HCT116 (cell line): ENCODE measurements around the gene PLA2G15. TPM values are rescaled to one million over a fixed set of nuclear protein-coding genes. Genes with fewer than 3 reads are reported as not detected.

Experiments used
- ATAC-seq: fragments of 200-7000 bp; cut with Tn5 transposase; 2 replicates; pipeline ENCODE4 v1.9.1; 2020; ENCODE audit warnings: mild to moderate bottlenecking, moderate library complexity
- BruUV-seq: library from RNA; stranded (reverse); fragments of 400-500 nt; replicated peaks from 2 replicates; lab custom pipeline; 2021; lab: Mats Ljungman, UMichigan
- CTCF ChIA-PET: fragments of 300-600 bp; sonication (Branson Sonifier 250); formaldehyde crosslinking; loops from one replicate; lab custom pipeline; 2021; ENCODE audit warnings: antibody characterized with exemption; lab: Charles Lee
- POLR2A ChIA-PET: fragments of 300-600, 350-600 bp; sonication (Branson Sonifier 250); formaldehyde crosslinking; loops from one replicate; lab custom pipeline; 2021; ENCODE audit warnings: antibody characterized with exemption; lab: Charles Lee
- RAD21 ChIA-PET, 2 experiments: fragments of 300-600 bp; sonication (Branson Sonifier 250); formaldehyde crosslinking; loops; one replicate each; lab custom pipeline; 2023; ENCODE audit warnings: low total read pairs in 2 of 2; ENCODE audit not compliant: uncharacterized antibody in 2 of 2, unreplicated experiment in 2 of 2, low non-redundant PET in 1 of 2; lab: Charles Lee
- DNase-seq: peaks from one replicate; pipeline ENCODE4 v3.0.0-alpha.2; 2010; ENCODE audit warnings: low read depth, low spot score
- H2AFZ ChIP-seq: fragments of 200-600 bp; shearing (Covaris generic), sonication (generic); 2 replicates; pipeline ENCODE4 v1.6.1; 2017; ENCODE audit warnings: low read depth, mixed run types, mixed read lengths, antibody characterized with exemption, low read length; ENCODE audit not compliant: poor library complexity, severe bottlenecking
- H3K27ac ChIP-seq: 2 replicates; pipeline ENCODE4 v1.5.1; 2012; ENCODE audit warnings: low read depth, low read length
- H3K27me3 ChIP-seq: fragments of 200-600 bp; sonication (generic); 2 replicates; pipeline ENCODE4 v1.6.1; 2016; ENCODE audit warnings: mixed run types, low read length, mixed read lengths; ENCODE audit not compliant: insufficient read depth
- H3K36me3 ChIP-seq, 2 experiments: fragments of 200-500 bp in 1 of 2; fragments of 200-600 bp in 1 of 2; sonication (Bioruptor generic) in 1 of 2; sonication (generic) in 1 of 2; 2 replicates each; pipeline versions ENCODE4 v1.5.1 to v1.6.1; 2014 to 2016; ENCODE audit warnings: low read length in 2 of 2, inconsistent platforms in 1 of 2, mixed read lengths in 1 of 2, mixed run types in 1 of 2; ENCODE audit not compliant: insufficient read depth in 2 of 2, control insufficient read depth in 1 of 2
- H3K4me1 ChIP-seq, 2 experiments: fragments of 200-600 bp in 1 of 2; sonication (generic) in 1 of 2; 2 replicates each; pipeline versions ENCODE4 v1.5.1 to v1.6.1; 2012 to 2017; ENCODE audit warnings: low read length in 2 of 2, inconsistent platforms in 1 of 2, mild to moderate bottlenecking in 1 of 2, mixed read lengths in 1 of 2, mixed run types in 1 of 2, moderate library complexity in 1 of 2; ENCODE audit not compliant: insufficient read depth in 2 of 2, control insufficient read depth in 1 of 2
- H3K4me2 ChIP-seq: fragments of 200-600 bp; sonication (generic); 2 replicates; pipeline ENCODE4 v1.6.1; 2017; ENCODE audit warnings: mixed run types, low read length, mixed read lengths
- H3K4me3 ChIP-seq, 2 experiments: fragments of 200-600 bp in 1 of 2; sonication (generic) in 1 of 2; replicated peaks in 1 of 2; 2 replicates each; pipeline ENCODE4 v1.5.1; 2011 to 2016; ENCODE audit warnings: low read length in 2 of 2, control low read depth in 1 of 2, low read depth in 1 of 2, mild to moderate bottlenecking in 1 of 2, mixed read lengths in 1 of 2, mixed run types in 1 of 2
- H3K79me2 ChIP-seq: fragments of 200-600 bp; sonication (generic); 2 replicates; pipeline ENCODE4 v1.6.1; 2017; ENCODE audit warnings: mild to moderate bottlenecking, mixed run types, low read length, moderate library complexity, mixed read lengths; ENCODE audit not compliant: insufficient read depth
- H3K9ac ChIP-seq: fragments of 200-600 bp; sonication (generic); 2 replicates; pipeline ENCODE4 v1.6.1; 2016; ENCODE audit warnings: low read length, mixed read lengths
- H3K9me2 ChIP-seq: fragments of 200-600 bp; sonication (generic), shearing (Covaris generic); 2 replicates; pipeline ENCODE4 v1.6.1; 2017; ENCODE audit warnings: mixed run types, mild to moderate bottlenecking, moderate library complexity; ENCODE audit not compliant: insufficient read depth
- H3K9me3 ChIP-seq, 2 experiments: fragments of 200-500 bp in 1 of 2; fragments of 200-600 bp in 1 of 2; sonication (Bioruptor generic) in 1 of 2; sonication (generic) in 1 of 2; 2 replicates each; pipeline ENCODE4 v1.6.1; 2014 to 2017; ENCODE audit warnings: low read length in 2 of 2, mixed read lengths in 2 of 2, inconsistent platforms in 1 of 2, low read depth in 1 of 2, mild to moderate bottlenecking in 1 of 2, mixed run types in 1 of 2, moderate library complexity in 1 of 2; ENCODE audit not compliant: control insufficient read depth in 1 of 2, insufficient read depth in 1 of 2
- H4K20me1 ChIP-seq: fragments of 200-600 bp; sonication (generic), shearing (Covaris generic); 2 replicates; pipeline ENCODE4 v1.6.1; 2017; ENCODE audit warnings: mixed run types, mild to moderate bottlenecking, moderate library complexity; ENCODE audit not compliant: insufficient read depth
- CBX3 ChIP-seq: IDR thresholded peaks from 2 replicates; pipeline ENCODE4 v1.6.1; 2012; ENCODE audit warnings: low read depth
- CEBPB ChIP-seq: IDR thresholded peaks from 2 replicates; pipeline ENCODE4 v1.6.1; 2012; ENCODE audit warnings: low read depth
- EGR1 ChIP-seq: IDR thresholded peaks from 2 replicates; pipeline ENCODE4 v1.6.1; 2012; ENCODE audit warnings: low read depth
- EZH2 ChIP-seq: fragments of 200-600 bp; sonication (generic); IDR thresholded peaks from 2 replicates; pipeline ENCODE4 v1.6.1; 2017; ENCODE audit warnings: antibody characterized with exemption, mixed run types
- EZH2phosphoT487 ChIP-seq: fragments of 200-600 bp; IDR thresholded peaks from 2 replicates; pipeline ENCODE4 v1.6.1; 2018; ENCODE audit warnings: antibody characterized with exemption, borderline replicate concordance
- FOSL1 ChIP-seq: IDR thresholded peaks from 2 replicates; pipeline ENCODE4 v1.6.1; 2012; ENCODE audit warnings: low read depth
- JUND ChIP-seq: IDR thresholded peaks from 2 replicates; pipeline ENCODE4 v1.6.1; 2012
- POLR2A ChIP-seq: IDR thresholded peaks from 2 replicates; pipeline ENCODE4 v1.7.0; 2011; ENCODE audit warnings: borderline replicate concordance; ENCODE audit not compliant: insufficient read depth, insufficient read length; ENCODE audit errors: extremely low read depth
- POLR2AphosphoS5 ChIP-seq: IDR thresholded peaks from 2 replicates; pipeline ENCODE4 v1.6.1; 2011; ENCODE audit warnings: mild to moderate bottlenecking, low read depth, low read length, moderate library complexity
- RAD21 ChIP-seq: IDR thresholded peaks from 2 replicates; pipeline ENCODE4 v1.6.1; 2012; ENCODE audit warnings: low read depth, mild to moderate bottlenecking
- SIN3A ChIP-seq: IDR thresholded peaks from 2 replicates; pipeline ENCODE4 v1.6.1; 2012; ENCODE audit warnings: low read depth
- SP1 ChIP-seq: IDR thresholded peaks from 2 replicates; pipeline ENCODE4 v1.6.1; 2012; ENCODE audit warnings: low read depth
- SRF ChIP-seq: IDR thresholded peaks from 2 replicates; pipeline ENCODE4 v1.6.1; 2012; ENCODE audit warnings: low read depth
- YY1 ChIP-seq: IDR thresholded peaks from 2 replicates; pipeline ENCODE4 v1.6.1; 2011; ENCODE audit warnings: low read length, low read depth, moderate library complexity, mild to moderate bottlenecking; ENCODE audit not compliant: insufficient replicate concordance; ENCODE audit errors: extremely low read depth
- intact Hi-C: fragments of 100-400 bp; cut with micrococcal nuclease; formaldehyde crosslinking; loops from 2 replicates; pipeline ENCODE4 v1.10.0; 2022
- total RNA-seq: library from RNA; stranded (reverse); gene quantifications from one replicate; pipeline ENCODE4 v1.2.1, GENCODE V29; 2021; ENCODE audit not compliant: unreplicated experiment
- TF ChIP-seq, protein P1 (sequence below): IDR thresholded peaks from 2 replicates; pipeline ENCODE4 v1.6.1; 2011; ENCODE audit warnings: mild to moderate bottlenecking, low read length, moderate library complexity; ENCODE audit not compliant: insufficient replicate concordance; ENCODE audit errors: extremely low read depth
- TF ChIP-seq, protein P2 (sequence below), 3 experiments: fragments of 200-600 bp in 1 of 3; sonication (generic) in 1 of 3; IDR thresholded peaks in 2 of 3; conservative IDR thresholded peaks in 1 of 3; 2 replicates each; pipeline ENCODE4 v1.5.1; 2012 to 2017; ENCODE audit warnings: low read depth in 2 of 3, low read length in 2 of 3, antibody characterized with exemption in 1 of 3, borderline replicate concordance in 1 of 3, control low read depth in 1 of 3, mild to moderate bottlenecking in 1 of 3, mixed read lengths in 1 of 3, mixed run types in 1 of 3, moderate library complexity in 1 of 3; ENCODE audit not compliant: insufficient read depth in 1 of 3
- TF ChIP-seq, protein P3 (sequence below): IDR thresholded peaks from 2 replicates; pipeline ENCODE4 v1.6.1; 2012; ENCODE audit warnings: low read depth
- TF ChIP-seq, protein P4 (sequence below): IDR thresholded peaks from 2 replicates; pipeline ENCODE4 v1.6.1; 2012

The PLA2G15 gene
- total RNA-seq, 1 experiment from 2014 or later, result 7.5 TPM

DNA sequence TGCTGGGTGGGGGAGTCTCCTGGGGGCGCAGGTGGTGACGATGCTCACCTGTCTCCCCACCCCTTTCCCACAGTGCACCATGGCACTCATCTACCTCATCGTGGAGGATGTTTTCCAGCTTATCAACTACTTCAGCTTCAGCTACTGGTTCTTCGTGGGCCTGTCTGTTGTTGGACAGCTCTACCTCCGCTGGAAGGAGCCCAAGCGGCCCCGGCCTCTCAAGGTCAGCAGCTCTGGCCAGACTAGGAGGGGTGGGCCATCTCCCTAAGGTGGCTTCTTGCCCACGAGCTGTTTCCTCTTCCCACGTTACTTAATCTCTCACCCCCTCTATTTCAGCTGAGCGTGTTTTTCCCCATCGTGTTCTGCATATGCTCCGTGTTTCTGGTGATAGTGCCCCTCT lies 51.1 kb downstream of the PLA2G15 start:
- H3K36me3 ChIP-seq, result peaks cover 19 to 65% of the 10 kb centered on the region in 2 experiments
- CTCF ChIA-PET, result no interaction called here
- DNase-seq (no peak), ATAC-seq (no peak)
- H3K27me3 ChIP-seq, result no peaks in the 10 kb centered on the region
- no peaks in the 10 kb centered on the region for H3K9me2 ChIP-seq
- no peaks in the 10 kb centered on the region for H4K20me1 ChIP-seq
- no peak overlapping the region for H3K27ac ChIP-seq
- H3K4me1 ChIP-seq, result no peaks in the 10 kb centered on the region
- H3K4me2 ChIP-seq, result no peak overlapping the region
- H3K9me3 ChIP-seq, result no peaks in the 10 kb centered on the region
- H3K9ac ChIP-seq, result no peak overlapping the region
- H2AFZ ChIP-seq, result no peak overlapping the region
- POLR2A ChIA-PET, result no interaction called here
- no peak overlapping the region for H3K4me3 ChIP-seq
- BruUV-seq, result no TSS peak
- RAD21 ChIA-PET, result no interaction called here
- peaks cover 7% of the 10 kb centered on the region; the same call in 1 of the 2 replicates for H3K79me2 ChIP-seq
- intact Hi-C loops, result no loop called here
- TF ChIP-seq POLR2AphosphoS5 (no peak), CBX3 (no peak), EZH2phosphoT487 (no peak), SIN3A (no peak), EZH2 (no peak), CEBPB (no peak), SRF (no peak), SP1 (no peak), EGR1 (no peak), POLR2A (no peak), FOSL1 (no peak), RAD21 (no peak), JUND (no peak), YY1 (no peak)
- TF ChIP-seq, protein P1, sequence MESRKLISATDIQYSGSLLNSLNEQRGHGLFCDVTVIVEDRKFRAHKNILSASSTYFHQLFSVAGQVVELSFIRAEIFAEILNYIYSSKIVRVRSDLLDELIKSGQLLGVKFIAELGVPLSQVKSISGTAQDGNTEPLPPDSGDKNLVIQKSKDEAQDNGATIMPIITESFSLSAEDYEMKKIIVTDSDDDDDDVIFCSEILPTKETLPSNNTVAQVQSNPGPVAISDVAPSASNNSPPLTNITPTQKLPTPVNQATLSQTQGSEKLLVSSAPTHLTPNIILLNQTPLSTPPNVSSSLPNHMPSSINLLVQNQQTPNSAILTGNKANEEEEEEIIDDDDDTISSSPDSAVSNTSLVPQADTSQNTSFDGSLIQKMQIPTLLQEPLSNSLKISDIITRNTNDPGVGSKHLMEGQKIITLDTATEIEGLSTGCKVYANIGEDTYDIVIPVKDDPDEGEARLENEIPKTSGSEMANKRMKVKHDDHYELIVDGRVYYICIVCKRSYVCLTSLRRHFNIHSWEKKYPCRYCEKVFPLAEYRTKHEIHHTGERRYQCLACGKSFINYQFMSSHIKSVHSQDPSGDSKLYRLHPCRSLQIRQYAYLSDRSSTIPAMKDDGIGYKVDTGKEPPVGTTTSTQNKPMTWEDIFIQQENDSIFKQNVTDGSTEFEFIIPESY, result no peak
- TF ChIP-seq, protein P2, sequence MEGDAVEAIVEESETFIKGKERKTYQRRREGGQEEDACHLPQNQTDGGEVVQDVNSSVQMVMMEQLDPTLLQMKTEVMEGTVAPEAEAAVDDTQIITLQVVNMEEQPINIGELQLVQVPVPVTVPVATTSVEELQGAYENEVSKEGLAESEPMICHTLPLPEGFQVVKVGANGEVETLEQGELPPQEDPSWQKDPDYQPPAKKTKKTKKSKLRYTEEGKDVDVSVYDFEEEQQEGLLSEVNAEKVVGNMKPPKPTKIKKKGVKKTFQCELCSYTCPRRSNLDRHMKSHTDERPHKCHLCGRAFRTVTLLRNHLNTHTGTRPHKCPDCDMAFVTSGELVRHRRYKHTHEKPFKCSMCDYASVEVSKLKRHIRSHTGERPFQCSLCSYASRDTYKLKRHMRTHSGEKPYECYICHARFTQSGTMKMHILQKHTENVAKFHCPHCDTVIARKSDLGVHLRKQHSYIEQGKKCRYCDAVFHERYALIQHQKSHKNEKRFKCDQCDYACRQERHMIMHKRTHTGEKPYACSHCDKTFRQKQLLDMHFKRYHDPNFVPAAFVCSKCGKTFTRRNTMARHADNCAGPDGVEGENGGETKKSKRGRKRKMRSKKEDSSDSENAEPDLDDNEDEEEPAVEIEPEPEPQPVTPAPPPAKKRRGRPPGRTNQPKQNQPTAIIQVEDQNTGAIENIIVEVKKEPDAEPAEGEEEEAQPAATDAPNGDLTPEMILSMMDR (IDR thresholded peaks at IDR 0.05 in 2 of 3, conservative IDR thresholded peaks at IDR 0.05 in 1 of 3; ENCODE audit: borderline replicate concordance in 1 of 3, insufficient read depth in 1 of 3, low read depth in 2 of 3, low read length in 2 of 3), result no peak
- TF ChIP-seq, protein P3, sequence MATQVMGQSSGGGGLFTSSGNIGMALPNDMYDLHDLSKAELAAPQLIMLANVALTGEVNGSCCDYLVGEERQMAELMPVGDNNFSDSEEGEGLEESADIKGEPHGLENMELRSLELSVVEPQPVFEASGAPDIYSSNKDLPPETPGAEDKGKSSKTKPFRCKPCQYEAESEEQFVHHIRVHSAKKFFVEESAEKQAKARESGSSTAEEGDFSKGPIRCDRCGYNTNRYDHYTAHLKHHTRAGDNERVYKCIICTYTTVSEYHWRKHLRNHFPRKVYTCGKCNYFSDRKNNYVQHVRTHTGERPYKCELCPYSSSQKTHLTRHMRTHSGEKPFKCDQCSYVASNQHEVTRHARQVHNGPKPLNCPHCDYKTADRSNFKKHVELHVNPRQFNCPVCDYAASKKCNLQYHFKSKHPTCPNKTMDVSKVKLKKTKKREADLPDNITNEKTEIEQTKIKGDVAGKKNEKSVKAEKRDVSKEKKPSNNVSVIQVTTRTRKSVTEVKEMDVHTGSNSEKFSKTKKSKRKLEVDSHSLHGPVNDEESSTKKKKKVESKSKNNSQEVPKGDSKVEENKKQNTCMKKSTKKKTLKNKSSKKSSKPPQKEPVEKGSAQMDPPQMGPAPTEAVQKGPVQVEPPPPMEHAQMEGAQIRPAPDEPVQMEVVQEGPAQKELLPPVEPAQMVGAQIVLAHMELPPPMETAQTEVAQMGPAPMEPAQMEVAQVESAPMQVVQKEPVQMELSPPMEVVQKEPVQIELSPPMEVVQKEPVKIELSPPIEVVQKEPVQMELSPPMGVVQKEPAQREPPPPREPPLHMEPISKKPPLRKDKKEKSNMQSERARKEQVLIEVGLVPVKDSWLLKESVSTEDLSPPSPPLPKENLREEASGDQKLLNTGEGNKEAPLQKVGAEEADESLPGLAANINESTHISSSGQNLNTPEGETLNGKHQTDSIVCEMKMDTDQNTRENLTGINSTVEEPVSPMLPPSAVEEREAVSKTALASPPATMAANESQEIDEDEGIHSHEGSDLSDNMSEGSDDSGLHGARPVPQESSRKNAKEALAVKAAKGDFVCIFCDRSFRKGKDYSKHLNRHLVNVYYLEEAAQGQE, result no peak
- TF ChIP-seq, protein P4, sequence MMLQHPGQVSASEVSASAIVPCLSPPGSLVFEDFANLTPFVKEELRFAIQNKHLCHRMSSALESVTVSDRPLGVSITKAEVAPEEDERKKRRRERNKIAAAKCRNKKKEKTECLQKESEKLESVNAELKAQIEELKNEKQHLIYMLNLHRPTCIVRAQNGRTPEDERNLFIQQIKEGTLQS, result no peak
